Mucosa of rectum (tissue), 2 donors: Measurements from ENCODE around the gene GPBP1.
"Not testable (repeated sequence)": the region's sequence is repeated elsewhere in the genome, so short reads cannot be mapped to it uniquely, and the experiment has no call there.

Experiments
- H3K27ac ChIP-seq, 2 donors: one replicate each; pipeline ENCODE4 v1.7.0; 2013; ENCODE audit warnings: inconsistent platforms in 2 of 2, low read depth in 2 of 2, low read length in 2 of 2
- H3K27me3 ChIP-seq, 2 donors: one replicate each; pipeline ENCODE4 v1.7.0; 2013; ENCODE audit warnings: low read length in 2 of 2; ENCODE audit not compliant: control insufficient read depth in 2 of 2, insufficient read depth in 2 of 2
- H3K36me3 ChIP-seq, 2 donors: one replicate each; pipeline ENCODE4 v1.7.0; 2013; ENCODE audit warnings: low read length in 2 of 2; ENCODE audit not compliant: control insufficient read depth in 2 of 2, insufficient read depth in 2 of 2
- H3K4me1 ChIP-seq, 2 donors: one replicate each; pipeline ENCODE4 v1.7.0; 2013; ENCODE audit warnings: low read length in 2 of 2, mild to moderate bottlenecking in 1 of 2; ENCODE audit not compliant: control insufficient read depth in 2 of 2, insufficient read depth in 2 of 2
- H3K4me3 ChIP-seq, 2 donors: one replicate each; pipeline ENCODE4 v1.7.0; 2013; ENCODE audit warnings: low read length in 2 of 2
- H3K9ac ChIP-seq, 2 donors: one replicate each; pipeline ENCODE4 v1.7.0; 2013; ENCODE audit warnings: low read length in 2 of 2, low read depth in 1 of 2, mild to moderate bottlenecking in 1 of 2
- H3K9me3 ChIP-seq, 2 donors: one replicate each; pipeline ENCODE4 v1.7.0; 2013; ENCODE audit warnings: low read length in 2 of 2; ENCODE audit not compliant: control insufficient read depth in 2 of 2
- donor health status: healthy.
- donor health status: Normal muscosa, but diverticular disease.

The GPBP1 gene

DNA sequence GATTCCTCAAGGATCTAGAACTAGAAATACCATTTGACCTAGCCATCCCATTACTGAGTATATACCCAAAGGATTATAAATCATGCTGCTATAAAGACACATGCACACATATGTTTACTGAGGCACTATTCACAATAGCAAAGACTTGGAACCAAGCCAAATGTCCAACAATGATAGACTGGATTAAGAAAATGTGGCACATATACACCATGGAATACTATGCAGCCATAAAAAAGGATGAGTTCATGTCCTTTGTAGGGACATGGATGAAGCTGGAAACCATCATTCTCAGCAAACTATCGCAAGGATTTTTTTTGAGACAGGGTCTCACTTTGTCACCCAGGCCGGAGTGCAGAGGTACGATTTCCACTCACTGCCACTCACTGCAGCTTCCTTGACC lies 8.7 kb upstream of the GPBP1 start:
- H3K4me1 ChIP-seq, H3K9ac ChIP-seq, H3K36me3 ChIP-seq, H3K4me3 ChIP-seq, H3K27me3 ChIP-seq, H3K9me3 ChIP-seq, H3K27ac ChIP-seq: not testable (repeated sequence)

DNA sequence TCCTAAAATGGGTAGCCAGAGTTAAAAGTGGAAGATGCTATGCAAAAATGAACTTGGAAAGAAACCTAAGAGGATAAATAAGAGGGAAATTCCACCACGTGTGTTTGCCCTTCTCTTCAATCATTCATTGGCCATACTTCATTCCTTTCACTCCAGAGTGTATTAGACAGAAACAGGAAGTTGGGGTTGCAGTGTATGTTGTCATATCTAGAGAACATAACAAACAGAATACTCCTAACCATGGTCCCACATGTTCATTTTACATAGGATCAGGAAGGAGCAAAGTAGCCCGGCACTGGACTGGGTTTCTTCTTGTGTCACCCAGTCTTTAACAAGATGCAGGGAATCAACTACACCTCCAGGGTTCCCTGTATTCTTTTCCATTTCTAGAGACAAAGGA lies 7.6 kb upstream of the GPBP1 start:
- no peaks in the 10 kb centered on the region for H3K36me3 ChIP-seq
- H3K27me3 ChIP-seq = no peaks in the 10 kb centered on the region
- no peaks in the 10 kb centered on the region for H3K4me1 ChIP-seq
- H3K4me3 ChIP-seq = no peak overlapping the region
- H3K9me3 ChIP-seq = no peaks in the 10 kb centered on the region
- H3K9ac ChIP-seq = no peak overlapping the region
- no peak overlapping the region for H3K27ac ChIP-seq

DNA sequence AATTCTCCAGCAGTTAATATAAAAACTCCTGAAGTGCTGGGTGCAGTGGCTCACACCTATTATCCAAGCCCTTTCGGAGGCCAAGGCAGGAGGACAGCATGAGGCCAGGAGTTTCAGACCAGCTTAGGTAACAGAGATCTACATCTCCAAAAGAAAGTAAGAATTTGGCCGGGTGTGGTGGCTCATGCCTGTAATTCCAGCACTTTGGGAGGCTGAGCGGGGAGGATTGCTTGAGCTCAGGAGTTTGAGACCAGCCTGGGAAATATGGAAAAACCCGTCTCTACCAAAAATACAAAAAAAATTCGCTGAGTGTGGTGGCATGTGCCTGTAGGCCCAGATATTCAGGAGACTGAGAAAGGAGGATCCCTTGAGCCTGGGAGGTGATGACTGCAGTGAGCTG lies 6.7 kb upstream of the GPBP1 start:
- Histone ChIP-seq H3K9ac (no peak overlapping the region), H3K4me3 (no peak overlapping the region), H3K27me3 (no peaks in the 10 kb centered on the region), H3K4me1 (peaks cover 2 to 3% of the 10 kb centered on the region in 2 donors), H3K36me3 (no peaks in the 10 kb centered on the region), H3K27ac (no peak overlapping the region), H3K9me3 (no peaks in the 10 kb centered on the region)

DNA sequence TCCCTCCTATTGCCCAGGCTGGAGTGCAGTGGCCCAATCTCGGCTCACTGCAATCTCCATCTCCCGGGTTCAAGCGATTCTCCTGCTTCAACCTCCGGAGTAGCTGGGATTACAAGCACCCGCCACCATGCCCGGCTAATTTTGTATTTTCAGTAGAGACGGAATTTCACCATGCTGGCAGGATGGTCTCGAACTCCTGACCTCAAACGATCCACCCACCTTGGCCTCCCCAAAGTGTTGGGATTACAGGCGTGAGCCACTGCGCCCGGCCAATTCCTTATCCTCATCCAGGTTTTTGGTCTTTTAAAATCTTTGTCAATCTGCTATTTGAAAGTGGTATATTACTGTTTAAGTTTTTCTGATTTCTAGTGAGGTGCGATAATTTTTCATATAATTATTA lies 3.7 kb upstream of the GPBP1 start:
- H3K4me3 ChIP-seq, H3K27me3 ChIP-seq, H3K9me3 ChIP-seq, H3K36me3 ChIP-seq, H3K9ac ChIP-seq, H3K27ac ChIP-seq, H3K4me1 ChIP-seq: not testable (repeated sequence)

- no peaks in the 10 kb centered on the region for H3K9me3 ChIP-seq
- peak overlapping the region; percentile 100 for H3K27ac ChIP-seq
- H3K27me3 ChIP-seq = no peaks in the 10 kb centered on the region
- peak overlapping the region; percentile 92 for H3K4me3 ChIP-seq
- H3K9ac ChIP-seq = peak overlapping the region; percentile 3 to 100
- H3K36me3 ChIP-seq = no peaks in the 10 kb centered on the region
- H3K4me1 ChIP-seq = peaks cover 9 to 11% of the 10 kb centered on the region in 2 donors
Measured at GRCh38 chr5:57171816-57172465, 1.9 kb upstream of the GPBP1 start.

DNA sequence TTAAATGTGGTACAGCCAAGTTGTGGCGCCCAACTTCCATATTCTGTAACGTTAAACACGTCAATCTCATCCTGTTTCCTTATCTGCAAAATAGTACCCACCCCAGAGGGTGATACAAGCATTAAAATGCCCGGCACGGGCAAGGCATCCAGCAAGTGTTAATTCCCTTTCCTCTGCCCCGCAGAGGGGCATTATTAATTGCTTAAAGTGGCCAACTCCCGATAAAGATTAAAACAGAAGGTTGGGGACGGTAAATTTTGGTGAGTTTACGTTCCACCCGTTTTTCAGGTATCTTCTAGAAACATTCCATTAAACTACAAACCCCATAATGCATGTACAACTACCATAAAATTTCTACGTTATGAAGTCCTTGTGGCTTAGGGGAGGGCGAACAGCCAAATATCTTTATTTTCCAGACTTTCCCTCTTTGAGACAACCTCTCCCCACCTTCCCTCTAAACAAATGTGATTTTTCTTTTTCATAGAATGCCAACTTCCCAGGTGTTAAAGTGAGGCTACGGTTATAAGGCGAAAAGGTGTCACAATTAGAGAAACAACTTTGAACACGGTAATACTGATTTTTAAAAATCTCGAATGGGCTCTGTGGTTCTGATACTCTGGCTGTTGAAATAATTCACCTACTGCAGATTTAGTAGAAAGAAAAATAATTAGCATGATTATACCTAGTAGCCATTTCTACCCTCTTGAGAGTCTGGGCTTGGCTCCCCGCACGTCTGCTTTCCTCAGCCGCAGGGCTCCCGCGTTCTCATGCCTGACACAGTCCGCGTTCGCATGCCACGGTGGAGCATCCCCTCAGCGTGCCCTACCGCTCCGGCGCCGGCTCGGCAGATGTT lies 1.2 kb upstream of the GPBP1 start:
- peak overlapping the region; percentile 90 to 100 for H3K9ac ChIP-seq
- no peaks in the 10 kb centered on the region for H3K9me3 ChIP-seq
- peaks cover 12 to 16% of the 10 kb centered on the region in 2 donors for H3K4me1 ChIP-seq
- peak overlapping the region; percentile 92 for H3K4me3 ChIP-seq
- no peaks in the 10 kb centered on the region for H3K36me3 ChIP-seq
- H3K27ac ChIP-seq = peak overlapping the region; percentile 100
- no peaks in the 10 kb centered on the region for H3K27me3 ChIP-seq

DNA sequence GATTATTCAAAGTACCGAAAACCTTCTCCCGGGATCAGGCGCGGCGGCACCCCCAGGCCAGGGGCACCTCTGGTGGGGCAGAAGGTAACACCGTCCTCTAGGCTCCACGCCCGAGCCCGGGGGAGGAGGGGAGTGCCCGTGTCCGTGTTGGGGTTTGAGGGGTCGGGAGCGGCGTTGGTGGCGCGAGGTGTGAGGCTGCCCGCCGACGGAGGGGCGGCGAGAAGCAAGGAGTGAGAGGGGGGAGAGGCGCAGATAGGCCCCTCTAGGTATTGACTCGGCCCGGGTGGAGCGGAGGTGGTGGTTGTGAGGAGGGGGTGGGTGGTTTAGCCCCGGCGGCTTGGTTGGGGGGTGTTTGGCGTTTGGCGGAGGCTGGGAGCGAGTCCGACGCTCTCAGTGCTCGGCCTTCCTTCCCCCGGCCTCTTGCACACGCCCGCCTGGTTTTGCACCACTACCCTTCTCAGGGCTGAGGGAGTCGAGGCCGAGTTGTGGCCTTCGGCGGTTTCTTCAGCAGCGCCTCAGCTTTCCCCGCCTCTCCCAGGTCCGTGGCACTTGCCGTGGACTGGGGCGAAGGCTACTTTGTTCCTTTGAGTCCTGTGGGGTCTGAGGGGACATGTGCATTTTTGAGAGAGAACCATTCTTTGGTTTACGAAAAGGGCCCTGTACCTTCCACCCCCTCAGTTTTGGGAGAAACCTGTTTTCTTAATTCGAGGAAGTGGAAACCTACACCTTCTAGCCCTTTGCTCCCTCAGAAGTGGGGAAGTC lies 450 bp downstream of the GPBP1 start:
- Histone ChIP-seq H3K9ac (peak overlapping the region; percentile 98 to 100), H3K4me1 (peaks cover 25 to 29% of the 10 kb centered on the region in 2 donors), H3K9me3 (no peaks in the 10 kb centered on the region), H3K27me3 (no peaks in the 10 kb centered on the region), H3K4me3 (peak overlapping the region; percentile 88 to 92), H3K36me3 (peaks cover 0 to 4% of the 10 kb centered on the region in 2 donors), H3K27ac (peak overlapping the region; percentile 100)

- peaks cover 0 to 4% of the 10 kb centered on the region in 2 donors for H3K36me3 ChIP-seq
- peak overlapping the region; percentile 100 for H3K27ac ChIP-seq
- peak overlapping the region; percentile 88 to 92 for H3K4me3 ChIP-seq
- H3K9ac ChIP-seq = peak overlapping the region; percentile 98 to 100
- no peaks in the 10 kb centered on the region for H3K27me3 ChIP-seq
- peaks cover 26 to 34% of the 10 kb centered on the region in 2 donors for H3K4me1 ChIP-seq
- H3K9me3 ChIP-seq = no peaks in the 10 kb centered on the region
Measured at GRCh38 chr5:57174890-57175510, 1.1 kb downstream of the GPBP1 start.

GRCh38 chr5:57175551-57176309 lies 1.9 kb downstream of the GPBP1 start:
- Histone ChIP-seq H3K4me1 (peaks cover 26 to 38% of the 10 kb centered on the region in 2 donors), H3K9ac (peak overlapping the region; percentile 98 to 100), H3K27ac (peak overlapping the region; percentile 63 to 100), H3K4me3 (peak overlapping the region; percentile 88 to 92), H3K36me3 (peaks cover 0 to 4% of the 10 kb centered on the region in 2 donors), H3K9me3 (no peaks in the 10 kb centered on the region), H3K27me3 (no peaks in the 10 kb centered on the region)
